NCI-H2029 treated with DMSO at 0.1 percent for 48 hours (cell line): ENCODE data around the gene WAPL.

Experiments
- DNase-seq: peaks from one replicate; lab custom pipeline; 2025; lab: John Stamatoyannopoulos, UW

WAPL gene

GRCh38 chr10:86524225-86524962 is 2.8 kb upstream of the WAPL start:
- no peak for DNase-seq

GRCh38 chr10:86523348-86523747 is 1.8 kb upstream of the WAPL start:
- no peak for DNase-seq

- DNase-seq, result no peak
These were observed 891 bp upstream of the WAPL start for GRCh38 chr10:86522510-86522855.

- DNase-seq, result no peak
These were observed 518 bp downstream of the WAPL start for GRCh38 chr10:86520871-86521677.

GRCh38 chr10:86518781-86519180 is 2.8 kb downstream of the WAPL start:
- no peak for DNase-seq

- DNase-seq, result no peak
These were observed 9.5 kb downstream of the WAPL start for GRCh38 chr10:86512137-86512536.

GRCh38 chr10:86511027-86511865 is 10.3 kb downstream of the WAPL start:
- DNase-seq, result no peak

GRCh38 chr10:86509145-86509544 is 12.4 kb downstream of the WAPL start:
- no peak for DNase-seq

GRCh38 chr10:86508217-86508616 is 13.4 kb downstream of the WAPL start:
- no peak for DNase-seq

GRCh38 chr10:86506499-86506898 is 15.1 kb downstream of the WAPL start:
- no peak for DNase-seq

GRCh38 chr10:86506062-86506461 is 15.5 kb downstream of the WAPL start:
- DNase-seq, result no peak

GRCh38 chr10:86504510-86504909 is 17.1 kb downstream of the WAPL start:
- DNase-seq, result no peak

GRCh38 chr10:86500846-86501245 is 20.7 kb downstream of the WAPL start:
- DNase-seq, result no peak

- DNase-seq, result no peak
These were observed 23.0 kb downstream of the WAPL start for GRCh38 chr10:86498598-86498997.

- DNase-seq, result no peak
These were observed 24.0 kb downstream of the WAPL start for GRCh38 chr10:86497621-86498020.

- DNase-seq, result no peak
These were observed 31.5 kb downstream of the WAPL start for GRCh38 chr10:86489960-86490612.

- DNase-seq, result no peak
These were observed 32.4 kb downstream of the WAPL start for GRCh38 chr10:86489071-86489810.

- no peak for DNase-seq
These were observed 34.7 kb downstream of the WAPL start for GRCh38 chr10:86486856-86487255.

GRCh38 chr10:86483664-86484063 is 37.9 kb downstream of the WAPL start:
- DNase-seq, result no peak

GRCh38 chr10:86481761-86482160 is 39.8 kb downstream of the WAPL start:
- DNase-seq, result peak; percentile 8

- no peak for DNase-seq
These were observed 41.0 kb downstream of the WAPL start for GRCh38 chr10:86480571-86480970.
